A549 (cell line): Measurements from ENCODE around the gene RAB17.

Source experiments
- BHLHE40 ChIP-seq: IDR thresholded peaks from 2 replicates; pipeline ENCODE4 v1.6.1; 2012; ENCODE audit warnings: low read depth, low read length, inconsistent platforms
- CTCF ChIP-seq: fragments of >200 bp; sonication (Bioruptor Twin); formaldehyde crosslinking; IDR thresholded peaks from 3 replicates; pipeline ENCODE4 v1.5.1; 2016
- EHF ChIP-seq: fragments of 250-450 bp; sonication (Bioruptor Pico); IDR thresholded peaks from 2 replicates; pipeline ENCODE4 v1.5.0; 2020; ENCODE audit warnings: mild to moderate bottlenecking
- EHMT2 ChIP-seq: fragments of 200-600 bp; sonication (generic); IDR thresholded peaks from 2 replicates; pipeline ENCODE4 v1.6.1; 2016; ENCODE audit warnings: antibody characterized with exemption, low read depth, mild to moderate bottlenecking, moderate library complexity
- EP300 ChIP-seq, 2 experiments: fragments of >200 bp; sonication (Bioruptor Twin); formaldehyde crosslinking; IDR thresholded peaks; 2 replicates in 1 of 2; 3 replicates in 1 of 2; pipeline ENCODE4 v1.6.1; 2016 to 2017
- HDAC2 ChIP-seq: fragments of 200-600 bp; sonication (generic); IDR thresholded peaks from 2 replicates; pipeline ENCODE4 v1.6.1; 2016
- MAFK ChIP-seq: fragments of 450-650 bp; IDR thresholded peaks from 2 replicates; pipeline ENCODE4 v1.6.1; 2014; ENCODE audit not compliant: partially characterized antibody
- MAZ ChIP-seq: fragments of 150-350 bp; IDR thresholded peaks from 2 replicates; pipeline ENCODE4 v1.6.1; 2014; ENCODE audit warnings: antibody characterized with exemption, low read depth, low read length, borderline replicate concordance
- MYC ChIP-seq: IDR thresholded peaks from 2 replicates; pipeline ENCODE4 v1.6.1; 2012; ENCODE audit warnings: mild to moderate bottlenecking, inconsistent platforms, low read length, improper control_type of control experiment, borderline replicate concordance
- NR3C1 ChIP-seq: fragments of >200 bp; sonication (Bioruptor Twin); formaldehyde crosslinking; IDR thresholded peaks from 3 replicates; pipeline ENCODE4 v1.6.1; 2017
- PHF8 ChIP-seq: fragments of 200-600 bp; sonication (generic); IDR thresholded peaks from 2 replicates; pipeline ENCODE4 v1.6.1; 2016; ENCODE audit warnings: low read depth, mild to moderate bottlenecking, antibody characterized with exemption, moderate library complexity, borderline replicate concordance
- POLR2A ChIP-seq: IDR thresholded peaks from 2 replicates; pipeline ENCODE4 v1.6.1; 2012; ENCODE audit warnings: mild to moderate bottlenecking, low read length
- TF ChIP-seq, protein P1 (sequence below): fragments of 150-350 bp; IDR thresholded peaks from 2 replicates; pipeline ENCODE4 v1.6.1; 2014; ENCODE audit warnings: low read depth, mild to moderate bottlenecking, low read length
- TF ChIP-seq, protein P2 (sequence below): fragments of 200-600 bp; sonication (generic); IDR thresholded peaks from 2 replicates; pipeline ENCODE4 v1.6.1; 2016; ENCODE audit warnings: antibody characterized with exemption, mild to moderate bottlenecking, moderate library complexity

DNA sequence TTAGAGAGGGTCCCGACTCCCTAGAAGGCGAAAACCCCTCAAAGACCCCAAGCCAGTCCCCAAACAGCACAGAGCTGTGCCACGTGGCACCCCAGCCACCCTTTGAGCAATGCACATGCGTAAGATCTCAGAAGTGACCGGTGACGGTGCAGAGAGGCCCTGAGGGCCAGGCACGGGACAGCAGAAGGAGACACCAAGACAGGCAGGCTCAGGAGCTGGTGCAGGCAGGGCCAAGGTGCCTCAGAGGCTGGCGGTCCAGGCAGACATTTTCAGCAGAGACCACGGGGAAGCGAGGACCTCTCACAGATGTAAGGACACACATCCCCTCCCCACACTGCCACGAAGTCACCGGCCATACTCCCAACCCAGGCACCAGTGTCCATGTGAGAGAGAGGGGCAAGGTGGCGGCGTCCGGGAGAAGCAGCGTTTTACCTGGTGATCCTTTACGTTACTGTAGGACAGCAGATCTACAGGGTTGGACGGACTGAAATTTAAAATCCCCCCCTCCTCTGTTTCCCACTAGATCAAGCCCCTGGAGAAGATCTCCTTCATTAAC, 2.0 kb upstream of the RAB17 start:
- TF ChIP-seq BHLHE40 (no peak), NR3C1 (no peak), EHF (no peak), MAZ (no peak), POLR2A (no peak), EHMT2 (no peak), CTCF (no peak), HDAC2 (no peak), EP300 (IDR thresholded peaks at IDR 0.05) (no peak), MYC (no peak), MAFK (no peak), PHF8 (no peak)
- TF ChIP-seq, protein P1, sequence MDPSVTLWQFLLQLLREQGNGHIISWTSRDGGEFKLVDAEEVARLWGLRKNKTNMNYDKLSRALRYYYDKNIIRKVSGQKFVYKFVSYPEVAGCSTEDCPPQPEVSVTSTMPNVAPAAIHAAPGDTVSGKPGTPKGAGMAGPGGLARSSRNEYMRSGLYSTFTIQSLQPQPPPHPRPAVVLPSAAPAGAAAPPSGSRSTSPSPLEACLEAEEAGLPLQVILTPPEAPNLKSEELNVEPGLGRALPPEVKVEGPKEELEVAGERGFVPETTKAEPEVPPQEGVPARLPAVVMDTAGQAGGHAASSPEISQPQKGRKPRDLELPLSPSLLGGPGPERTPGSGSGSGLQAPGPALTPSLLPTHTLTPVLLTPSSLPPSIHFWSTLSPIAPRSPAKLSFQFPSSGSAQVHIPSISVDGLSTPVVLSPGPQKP = no peak
- TF ChIP-seq, protein P2, sequence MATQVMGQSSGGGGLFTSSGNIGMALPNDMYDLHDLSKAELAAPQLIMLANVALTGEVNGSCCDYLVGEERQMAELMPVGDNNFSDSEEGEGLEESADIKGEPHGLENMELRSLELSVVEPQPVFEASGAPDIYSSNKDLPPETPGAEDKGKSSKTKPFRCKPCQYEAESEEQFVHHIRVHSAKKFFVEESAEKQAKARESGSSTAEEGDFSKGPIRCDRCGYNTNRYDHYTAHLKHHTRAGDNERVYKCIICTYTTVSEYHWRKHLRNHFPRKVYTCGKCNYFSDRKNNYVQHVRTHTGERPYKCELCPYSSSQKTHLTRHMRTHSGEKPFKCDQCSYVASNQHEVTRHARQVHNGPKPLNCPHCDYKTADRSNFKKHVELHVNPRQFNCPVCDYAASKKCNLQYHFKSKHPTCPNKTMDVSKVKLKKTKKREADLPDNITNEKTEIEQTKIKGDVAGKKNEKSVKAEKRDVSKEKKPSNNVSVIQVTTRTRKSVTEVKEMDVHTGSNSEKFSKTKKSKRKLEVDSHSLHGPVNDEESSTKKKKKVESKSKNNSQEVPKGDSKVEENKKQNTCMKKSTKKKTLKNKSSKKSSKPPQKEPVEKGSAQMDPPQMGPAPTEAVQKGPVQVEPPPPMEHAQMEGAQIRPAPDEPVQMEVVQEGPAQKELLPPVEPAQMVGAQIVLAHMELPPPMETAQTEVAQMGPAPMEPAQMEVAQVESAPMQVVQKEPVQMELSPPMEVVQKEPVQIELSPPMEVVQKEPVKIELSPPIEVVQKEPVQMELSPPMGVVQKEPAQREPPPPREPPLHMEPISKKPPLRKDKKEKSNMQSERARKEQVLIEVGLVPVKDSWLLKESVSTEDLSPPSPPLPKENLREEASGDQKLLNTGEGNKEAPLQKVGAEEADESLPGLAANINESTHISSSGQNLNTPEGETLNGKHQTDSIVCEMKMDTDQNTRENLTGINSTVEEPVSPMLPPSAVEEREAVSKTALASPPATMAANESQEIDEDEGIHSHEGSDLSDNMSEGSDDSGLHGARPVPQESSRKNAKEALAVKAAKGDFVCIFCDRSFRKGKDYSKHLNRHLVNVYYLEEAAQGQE = no peak
